HL-60 (cell line): ENCODE measurements around the gene DDRGK1.

Experiments
- GABPA ChIP-seq: IDR thresholded peaks from 2 replicates; pipeline ENCODE4 v1.6.1; 2012; ENCODE audit warnings: low read depth
- POLR2AphosphoS5 ChIP-seq: IDR thresholded peaks from 2 replicates; pipeline ENCODE4 v1.6.1; 2012; ENCODE audit warnings: low read depth
- SPI1 ChIP-seq: IDR thresholded peaks from 2 replicates; pipeline ENCODE4 v1.6.1; 2012; ENCODE audit warnings: low read depth, mild to moderate bottlenecking, borderline replicate concordance
- TF ChIP-seq, protein P1 (sequence below): IDR thresholded peaks from one replicate; pipeline ENCODE4 v1.5.1; 2011; ENCODE audit warnings: low read length, control low read depth, inconsistent platforms; ENCODE audit not compliant: insufficient read depth
- TF ChIP-seq, protein P2 (sequence below): IDR thresholded peaks from 2 replicates; pipeline ENCODE4 v1.6.1; 2012; ENCODE audit warnings: low read depth; ENCODE audit not compliant: insufficient replicate concordance

DNA sequence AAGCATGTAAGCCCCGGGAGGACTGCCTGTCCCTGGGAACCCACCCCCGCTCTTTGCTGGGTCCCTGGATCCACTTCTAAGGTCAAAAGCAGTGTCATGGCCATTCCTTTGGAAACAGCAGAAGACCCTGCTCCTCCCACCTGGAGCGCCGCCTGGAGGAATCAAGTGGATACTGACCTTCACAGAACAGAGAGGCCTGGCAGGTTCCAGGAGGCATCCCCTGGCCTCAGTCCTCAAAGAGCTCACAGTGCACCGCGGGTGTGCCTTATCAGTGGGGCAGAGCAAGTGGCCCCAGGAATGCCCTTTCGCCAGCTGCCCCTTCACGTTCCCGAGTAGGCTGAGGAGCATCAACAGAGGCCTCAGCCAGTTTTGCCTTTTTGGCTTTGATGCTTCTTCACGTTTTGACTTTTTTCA, 45.6 kb upstream of the DDRGK1 start:
- TF ChIP-seq, protein P1, sequence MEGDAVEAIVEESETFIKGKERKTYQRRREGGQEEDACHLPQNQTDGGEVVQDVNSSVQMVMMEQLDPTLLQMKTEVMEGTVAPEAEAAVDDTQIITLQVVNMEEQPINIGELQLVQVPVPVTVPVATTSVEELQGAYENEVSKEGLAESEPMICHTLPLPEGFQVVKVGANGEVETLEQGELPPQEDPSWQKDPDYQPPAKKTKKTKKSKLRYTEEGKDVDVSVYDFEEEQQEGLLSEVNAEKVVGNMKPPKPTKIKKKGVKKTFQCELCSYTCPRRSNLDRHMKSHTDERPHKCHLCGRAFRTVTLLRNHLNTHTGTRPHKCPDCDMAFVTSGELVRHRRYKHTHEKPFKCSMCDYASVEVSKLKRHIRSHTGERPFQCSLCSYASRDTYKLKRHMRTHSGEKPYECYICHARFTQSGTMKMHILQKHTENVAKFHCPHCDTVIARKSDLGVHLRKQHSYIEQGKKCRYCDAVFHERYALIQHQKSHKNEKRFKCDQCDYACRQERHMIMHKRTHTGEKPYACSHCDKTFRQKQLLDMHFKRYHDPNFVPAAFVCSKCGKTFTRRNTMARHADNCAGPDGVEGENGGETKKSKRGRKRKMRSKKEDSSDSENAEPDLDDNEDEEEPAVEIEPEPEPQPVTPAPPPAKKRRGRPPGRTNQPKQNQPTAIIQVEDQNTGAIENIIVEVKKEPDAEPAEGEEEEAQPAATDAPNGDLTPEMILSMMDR: no peak
- TF ChIP-seq, protein P2, sequence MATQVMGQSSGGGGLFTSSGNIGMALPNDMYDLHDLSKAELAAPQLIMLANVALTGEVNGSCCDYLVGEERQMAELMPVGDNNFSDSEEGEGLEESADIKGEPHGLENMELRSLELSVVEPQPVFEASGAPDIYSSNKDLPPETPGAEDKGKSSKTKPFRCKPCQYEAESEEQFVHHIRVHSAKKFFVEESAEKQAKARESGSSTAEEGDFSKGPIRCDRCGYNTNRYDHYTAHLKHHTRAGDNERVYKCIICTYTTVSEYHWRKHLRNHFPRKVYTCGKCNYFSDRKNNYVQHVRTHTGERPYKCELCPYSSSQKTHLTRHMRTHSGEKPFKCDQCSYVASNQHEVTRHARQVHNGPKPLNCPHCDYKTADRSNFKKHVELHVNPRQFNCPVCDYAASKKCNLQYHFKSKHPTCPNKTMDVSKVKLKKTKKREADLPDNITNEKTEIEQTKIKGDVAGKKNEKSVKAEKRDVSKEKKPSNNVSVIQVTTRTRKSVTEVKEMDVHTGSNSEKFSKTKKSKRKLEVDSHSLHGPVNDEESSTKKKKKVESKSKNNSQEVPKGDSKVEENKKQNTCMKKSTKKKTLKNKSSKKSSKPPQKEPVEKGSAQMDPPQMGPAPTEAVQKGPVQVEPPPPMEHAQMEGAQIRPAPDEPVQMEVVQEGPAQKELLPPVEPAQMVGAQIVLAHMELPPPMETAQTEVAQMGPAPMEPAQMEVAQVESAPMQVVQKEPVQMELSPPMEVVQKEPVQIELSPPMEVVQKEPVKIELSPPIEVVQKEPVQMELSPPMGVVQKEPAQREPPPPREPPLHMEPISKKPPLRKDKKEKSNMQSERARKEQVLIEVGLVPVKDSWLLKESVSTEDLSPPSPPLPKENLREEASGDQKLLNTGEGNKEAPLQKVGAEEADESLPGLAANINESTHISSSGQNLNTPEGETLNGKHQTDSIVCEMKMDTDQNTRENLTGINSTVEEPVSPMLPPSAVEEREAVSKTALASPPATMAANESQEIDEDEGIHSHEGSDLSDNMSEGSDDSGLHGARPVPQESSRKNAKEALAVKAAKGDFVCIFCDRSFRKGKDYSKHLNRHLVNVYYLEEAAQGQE: no peak
- TF ChIP-seq SPI1 (no peak), POLR2AphosphoS5 (no peak), GABPA (no peak)
